H1 (cell line): ENCODE data around the gene TRMT44. TPM values are rescaled to one million over a fixed set of nuclear protein-coding genes. Genes with fewer than 3 reads are reported as not detected.

ENCODE experiments used
- CTCF ChIA-PET: fragments of 300-600 bp; sonication (Branson Sonifier 250); formaldehyde crosslinking; loops from one replicate; lab custom pipeline; 2021; ENCODE audit not compliant: partially characterized antibody; lab: Charles Lee
- POLR2A ChIA-PET: fragments of 300-600 bp; sonication (Branson Sonifier 250); formaldehyde crosslinking; loops from one replicate; lab custom pipeline; 2021; ENCODE audit warnings: inconsistent platforms; ENCODE audit not compliant: partially characterized antibody; lab: Charles Lee
- DNase-seq, 2 experiments: peaks; one replicate each; pipeline versions ENCODE4 v3.0.0 to v3.0.0-alpha.2; 2010 to 2022; ENCODE audit warnings: low spot score in 2 of 2, low read depth in 1 of 2, mixed read lengths in 1 of 2
- FAIRE-seq: peaks from 2 replicates; lab custom pipeline; 2011; peaks lifted over from hg19 to GRCh38; lab: Jason Lieb, UNC
- H2AFZ ChIP-seq: 2 replicates; pipeline ENCODE4 v1.8.1; 2012; ENCODE audit warnings: low read length, inconsistent platforms
- H2AK5ac ChIP-seq: 2 replicates; pipeline ENCODE4 v1.6.1; 2013; ENCODE audit warnings: low read depth, low read length
- H2BK120ac ChIP-seq: replicated peaks from 2 replicates; pipeline ENCODE3; 2013; ENCODE audit warnings: low read depth, low read length, inconsistent platforms
- H2BK12ac ChIP-seq: 2 replicates; pipeline ENCODE4 v1.6.1; 2013; ENCODE audit warnings: low read depth, low read length
- H2BK15ac ChIP-seq: 2 replicates; pipeline ENCODE4 v1.6.1; 2013; ENCODE audit warnings: low read length
- H2BK20ac ChIP-seq: 2 replicates; pipeline ENCODE4 v1.6.1; 2013; ENCODE audit warnings: low read length
- H2BK5ac ChIP-seq: 2 replicates; pipeline ENCODE4 v1.6.1; 2013; ENCODE audit warnings: low read depth, low read length
- H3K14ac ChIP-seq: 2 replicates; pipeline ENCODE4 v1.6.1; 2013; ENCODE audit warnings: inconsistent platforms; ENCODE audit not compliant: insufficient read length
- H3K18ac ChIP-seq: 2 replicates; pipeline ENCODE4 v1.6.1; 2013; ENCODE audit warnings: low read length; ENCODE audit errors: extremely low read depth
- H3K23ac ChIP-seq: 2 replicates; pipeline ENCODE4 v1.6.1; 2013; ENCODE audit warnings: inconsistent platforms; ENCODE audit not compliant: insufficient read length
- H3K23me2 ChIP-seq: 2 replicates; pipeline ENCODE4 v1.6.1; 2013; ENCODE audit warnings: low read depth, low read length
- H3K27ac ChIP-seq: 2 replicates; pipeline ENCODE4 v1.6.1; 2011; ENCODE audit warnings: low read depth, low read length, inconsistent platforms
- H3K27me3 ChIP-seq, 4 experiments: replicated peaks in 1 of 4; 1 replicate in 1 of 4; 2 replicates in 3 of 4; pipeline versions ENCODE4 v1.6.1 to v1.8.1; 2011 to 2013; ENCODE audit warnings: low read length in 3 of 4, mild to moderate bottlenecking in 3 of 4, inconsistent platforms in 2 of 4, mixed read lengths in 2 of 4, moderate library complexity in 1 of 4; ENCODE audit not compliant: control insufficient read depth in 3 of 4, insufficient read depth in 3 of 4; ENCODE audit errors: extremely low read depth in 1 of 4
- H3K36me3 ChIP-seq, 4 experiments: 2 replicates each; pipeline versions ENCODE4 v1.6.1 to v1.8.1; 2011 to 2013; ENCODE audit warnings: mild to moderate bottlenecking in 4 of 4, low read length in 3 of 4, moderate library complexity in 2 of 4, control low read depth in 1 of 4, inconsistent platforms in 1 of 4; ENCODE audit not compliant: insufficient read depth in 4 of 4, control insufficient read depth in 2 of 4
- H3K4ac ChIP-seq: replicated peaks from 2 replicates; pipeline ENCODE3; 2013; ENCODE audit warnings: low read length, low read depth, mixed read lengths, inconsistent platforms; ENCODE audit not compliant: insufficient read length
- H3K4me1 ChIP-seq, 4 experiments: replicated peaks in 1 of 4; 1 replicate in 1 of 4; 2 replicates in 3 of 4; pipeline versions ENCODE4 v1.6.1 to v1.8.1; 2011 to 2013; ENCODE audit warnings: low read length in 3 of 4, inconsistent platforms in 2 of 4, mixed read lengths in 1 of 4; ENCODE audit not compliant: insufficient read depth in 4 of 4, control insufficient read depth in 3 of 4
- H3K4me2 ChIP-seq, 2 experiments: 2 replicates each; pipeline versions ENCODE4 v1.6.1 to v1.8.1; 2011 to 2013; ENCODE audit warnings: low read depth in 2 of 2, low read length in 2 of 2, control low read depth in 1 of 2, inconsistent platforms in 1 of 2, mild to moderate bottlenecking in 1 of 2; ENCODE audit not compliant: insufficient read depth in 1 of 2
- H3K4me3 ChIP-seq, 4 experiments: fragments of 200-600, 300-600 bp in 1 of 4; sonication (generic), shearing (Covaris generic), sonication (Bioruptor Twin) in 1 of 4; 2 replicates each; pipeline versions ENCODE4 v1.5.1 to v1.8.1; 2011 to 2016; ENCODE audit warnings: low read length in 4 of 4, low read depth in 3 of 4, control low read depth in 2 of 4, inconsistent platforms in 2 of 4, mild to moderate bottlenecking in 2 of 4, mixed read lengths in 1 of 4, moderate library complexity in 1 of 4; ENCODE audit not compliant: insufficient read depth in 2 of 4; ENCODE audit errors: extremely low read depth in 1 of 4
- H3K56ac ChIP-seq: replicated peaks from 2 replicates; pipeline ENCODE3; 2013; ENCODE audit warnings: low read depth, mild to moderate bottlenecking, mixed read lengths, low read length, inconsistent platforms; ENCODE audit not compliant: insufficient read length
- H3K79me1 ChIP-seq: 2 replicates; pipeline ENCODE4 v1.6.1; 2013; ENCODE audit warnings: low read depth, low read length, control low read depth
- H3K79me2 ChIP-seq, 2 experiments: 2 replicates each; pipeline versions ENCODE4 v1.6.1 to v1.8.1; 2012 to 2013; ENCODE audit warnings: low read length in 2 of 2, mild to moderate bottlenecking in 2 of 2, inconsistent platforms in 1 of 2; ENCODE audit not compliant: insufficient read depth in 2 of 2, control insufficient read depth in 1 of 2
- H3K9ac ChIP-seq, 4 experiments: replicated peaks in 1 of 4; 1 replicate in 1 of 4; 2 replicates in 3 of 4; pipeline versions ENCODE4 v1.6.1 to v1.8.1; 2011 to 2013; ENCODE audit warnings: low read depth in 3 of 4, low read length in 3 of 4, control low read depth in 2 of 4, mild to moderate bottlenecking in 2 of 4, moderate library complexity in 2 of 4, inconsistent platforms in 1 of 4; ENCODE audit errors: extremely low read depth in 1 of 4
- H3K9me3 ChIP-seq, 2 experiments: 2 replicates each; pipeline versions ENCODE4 v1.6.1 to v1.8.1; 2012 to 2013; ENCODE audit warnings: mild to moderate bottlenecking in 2 of 2, moderate library complexity in 2 of 2, control low read depth in 1 of 2, inconsistent platforms in 1 of 2, low read depth in 1 of 2, low read length in 1 of 2, mixed read lengths in 1 of 2; ENCODE audit not compliant: insufficient read depth in 2 of 2
- H4K20me1 ChIP-seq, 2 experiments: replicated peaks in 1 of 2; 2 replicates each; pipeline versions ENCODE3 to v1.8.1; 2011 to 2013; ENCODE audit warnings: inconsistent platforms in 2 of 2, low read length in 2 of 2, mild to moderate bottlenecking in 1 of 2; ENCODE audit not compliant: insufficient read depth in 2 of 2, control insufficient read depth in 1 of 2
- H4K5ac ChIP-seq: 2 replicates; pipeline ENCODE4 v1.6.1; 2013; ENCODE audit warnings: low read length, low read depth, mixed read lengths, inconsistent platforms; ENCODE audit not compliant: insufficient read length
- H4K8ac ChIP-seq: 2 replicates; pipeline ENCODE4 v1.8.0; 2013; ENCODE audit warnings: mild to moderate bottlenecking, moderate library complexity, low read length, inconsistent platforms; ENCODE audit not compliant: insufficient read depth; ENCODE audit errors: extremely low read depth
- H4K91ac ChIP-seq: replicated peaks from 2 replicates; pipeline ENCODE3; 2013; ENCODE audit warnings: low read length, mixed read lengths, inconsistent platforms; ENCODE audit not compliant: insufficient read length
- CHD1 ChIP-seq: IDR thresholded peaks from 2 replicates; pipeline ENCODE4 v1.6.1; 2012; ENCODE audit warnings: low read depth, low read length, improper control_type of control experiment
- GABPA ChIP-seq: IDR thresholded peaks from 2 replicates; pipeline ENCODE4 v1.6.1; 2011; ENCODE audit warnings: mild to moderate bottlenecking, low read length, moderate library complexity, borderline replicate concordance; ENCODE audit not compliant: insufficient read depth
- JUN ChIP-seq: IDR thresholded peaks from 2 replicates; pipeline ENCODE4 v1.6.1; 2011; ENCODE audit warnings: low read depth, mild to moderate bottlenecking, improper control_type of control experiment, low read length
- RXRA ChIP-seq: IDR thresholded peaks from 2 replicates; pipeline ENCODE4 v1.6.1; 2011; ENCODE audit warnings: low read depth, mild to moderate bottlenecking, low read length, moderate library complexity; ENCODE audit not compliant: insufficient read depth
- WGBS, 2 experiments: shearing (Covaris generic) in 1 of 2; methylation state at CpG; one replicate each; pipeline versions ENCODE4 v1.1.6 to v1.1.7; 2013 to 2015; ENCODE audit warnings: low lambda C conversion rate in 2 of 2, mixed read lengths in 2 of 2, inconsistent platforms in 1 of 2, low coverage in 1 of 2, missing lambda C conversion rate in 1 of 2; ENCODE audit not compliant: insufficient replicate concordance in 2 of 2, insufficient coverage in 1 of 2, insufficient read length in 1 of 2; ENCODE audit errors: extremely low coverage in 1 of 2, missing lambda C conversion rate in 1 of 2; 5-methylcytosine and 5-hydroxymethylcytosine counted together
- polyA plus RNA-seq, 7 experiments: library from polyadenylated mRNA; depleted of rRNA in 3 of 7; stranded (reverse) in 5 of 7; unstranded in 2 of 7; fragments of >200 nt in 5 of 7; fragments of 200-250 nt in 2 of 7; gene quantifications; 1 replicate in 5 of 7; 2 replicates in 1 of 7; 4 replicates in 1 of 7; pipeline versions ENCODE4 v1.2.1 to v1.2.3, GENCODE V29; 2011 to 2013; ENCODE audit warnings: missing spikeins in 2 of 7, mixed read lengths in 2 of 7
- total RNA-seq: library from RNA; stranded (reverse); fragmentation: NEBNext Ultra II Directional; extraction: Animal tissue kit (Norgen Biotek cat#: 25700); gene quantifications from 2 replicates; pipeline ENCODE4 v1.2.1, GENCODE V29; 2021

The TRMT44 gene
- total and polyA plus RNA-seq, 2 of the 8 experiments (the other 6 are each of a cell fraction or from before 2014, with no cell fraction given), result 8.6 to 23.9 TPM

GRCh38 chr4:8403976-8404375 lies 36.6 kb upstream of the TRMT44 start:
- Histone ChIP-seq H3K23ac (no peak overlapping the region), H2AK5ac (no peak overlapping the region), H3K18ac (no peak overlapping the region), H3K36me3 (peaks cover 0 to 3% (median 0%) of the 10 kb centered on the region in 4 experiments; a peak in 1 of 8 replicates), H2AFZ (no peak overlapping the region), H3K14ac (no peak overlapping the region), H4K91ac (no peak overlapping the region), H2BK120ac (no peak overlapping the region), H3K79me2 (no peaks in the 10 kb centered on the region), H4K20me1 (no peaks in the 10 kb centered on the region), H3K4me2 (no peak overlapping the region), H3K4me1 (no peaks in the 10 kb centered on the region; a peak in 1 of 7 replicates), H2BK5ac (no peak overlapping the region), H3K4ac (no peak overlapping the region), H4K5ac (no peak overlapping the region), H3K9ac (no peak overlapping the region), H3K79me1 (no peaks in the 10 kb centered on the region), H2BK20ac (no peak overlapping the region), H3K27me3 (no peaks in the 10 kb centered on the region), H3K27ac (no peak overlapping the region), H2BK15ac (no peak overlapping the region), H2BK12ac (no peak overlapping the region), H3K9me3 (no peaks in the 10 kb centered on the region; a peak in 1 of 4 replicates), H3K4me3 (no peak overlapping the region), H4K8ac (no peak overlapping the region; the same call in 1 of the 2 replicates), H3K23me2 (no peaks in the 10 kb centered on the region), H3K56ac (no peak overlapping the region)
- ChIA-PET POLR2A (no interaction called here), CTCF (interaction anchor here (0.8 to 10.4 kb wide), 18 partner anchors 9 to 318 kb away, joined by 3 to 94 read pairs (median 6); no protein-coding TSS in a partner anchor)
- DNase-seq (no peak), FAIRE-seq (no peak)
- WGBS, 2 experiments, result 93% methylated on average over 12 of the region's 13 CpGs; no CpG with 5 or more reads in 1 of the 2 experiments
- TF ChIP-seq RXRA (no peak), GABPA (no peak), JUN (no peak), CHD1 (no peak)
